ENCODE measurements around the gene FZD1.
"Not testable (repeated sequence)": the region's sequence is repeated elsewhere in the genome, so short reads cannot be mapped to it uniquely, and the experiment has no call there.

Gene FZD1

GRCh38 chr7:91302794-91303193 is 38.6 kb downstream of the FZD1 start:
- H3K4me1 ChIP-seq (ENCODE audit: insufficient read depth, low read length): no peaks in the 10 kb centered on the region
- H3K9me3 ChIP-seq (ENCODE audit: insufficient read depth, low read depth, low read length): no peaks in the 10 kb centered on the region
- 64% methylated on average over 2 of the region's 2 CpGs for WGBS
- H3K9ac ChIP-seq (ENCODE audit: low read depth, low read length): no peak overlapping the region
- no peak overlapping the region for H3K27ac ChIP-seq (ENCODE audit: low read depth, low read length)
- no peaks in the 10 kb centered on the region for H3K27me3 ChIP-seq (ENCODE audit: insufficient read depth, low read length)
- no peaks in the 10 kb centered on the region for H3K36me3 ChIP-seq (ENCODE audit: insufficient read depth, low read length)
- no peak overlapping the region for H3K4me3 ChIP-seq (ENCODE audit: low read length)

DNA sequence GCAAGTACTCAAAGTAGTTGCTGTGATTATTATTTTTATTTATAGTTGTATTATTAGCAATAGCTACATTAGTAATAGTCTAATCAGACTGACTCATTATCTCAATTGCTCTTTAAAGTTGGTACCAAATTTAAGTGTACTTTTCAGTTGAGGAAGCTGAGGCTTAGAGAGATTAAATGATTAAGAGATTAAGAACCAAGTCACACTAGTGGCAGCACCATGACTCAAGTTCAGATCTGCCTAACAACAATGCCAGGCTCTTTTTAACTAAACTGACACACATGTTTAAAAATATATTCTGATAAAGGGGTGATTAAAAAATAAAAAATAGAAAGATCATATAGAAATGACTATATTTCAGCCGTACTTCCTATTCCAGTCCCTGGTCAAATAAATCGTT is 42.0 kb downstream of the FZD1 start:
- Histone ChIP-seq H3K4me3 (ENCODE audit: low read length) (no peak overlapping the region), H3K27me3 (ENCODE audit: insufficient read depth, low read length) (no peaks in the 10 kb centered on the region), H3K36me3 (ENCODE audit: insufficient read depth, low read length) (no peaks in the 10 kb centered on the region), H3K4me1 (ENCODE audit: insufficient read depth, low read length) (no peaks in the 10 kb centered on the region), H3K27ac (ENCODE audit: low read depth, low read length) (no peak overlapping the region), H3K9me3 (ENCODE audit: insufficient read depth, low read depth, low read length) (no peaks in the 10 kb centered on the region), H3K9ac (ENCODE audit: low read depth, low read length) (no peak overlapping the region)
- WGBS: no CpG with 5 or more reads among the region's 2 CpGs

DNA sequence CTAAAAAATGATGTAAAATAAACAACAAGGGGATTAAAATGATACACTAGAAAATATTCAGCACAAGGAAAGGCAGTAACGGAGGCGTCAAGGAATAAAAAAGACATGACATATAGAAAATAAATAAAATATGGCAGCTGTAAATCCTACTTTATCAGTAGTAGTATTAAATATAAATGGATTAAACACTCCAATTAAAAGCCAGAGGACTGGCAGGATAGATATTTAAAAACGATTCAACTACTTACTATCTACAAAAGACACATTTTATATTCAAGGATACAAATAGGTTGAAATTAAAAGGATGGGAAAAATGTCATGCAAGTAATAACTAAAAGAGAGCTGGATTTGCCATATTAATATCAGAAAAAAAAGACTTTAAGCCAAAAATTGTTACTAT is 43.2 kb downstream of the FZD1 start:
- WGBS: no CpG with 5 or more reads among the region's 3 CpGs
- H3K27ac ChIP-seq (ENCODE audit: low read depth, low read length): no peak overlapping the region
- no peaks in the 10 kb centered on the region for H3K27me3 ChIP-seq (ENCODE audit: insufficient read depth, low read length)
- no peaks in the 10 kb centered on the region for H3K9me3 ChIP-seq (ENCODE audit: insufficient read depth, low read depth, low read length)
- no peaks in the 10 kb centered on the region for H3K4me1 ChIP-seq (ENCODE audit: insufficient read depth, low read length)
- no peaks in the 10 kb centered on the region for H3K36me3 ChIP-seq (ENCODE audit: insufficient read depth, low read length)
- no peak overlapping the region for H3K9ac ChIP-seq (ENCODE audit: low read depth, low read length)
- H3K4me3 ChIP-seq (ENCODE audit: low read length): no peak overlapping the region

DNA sequence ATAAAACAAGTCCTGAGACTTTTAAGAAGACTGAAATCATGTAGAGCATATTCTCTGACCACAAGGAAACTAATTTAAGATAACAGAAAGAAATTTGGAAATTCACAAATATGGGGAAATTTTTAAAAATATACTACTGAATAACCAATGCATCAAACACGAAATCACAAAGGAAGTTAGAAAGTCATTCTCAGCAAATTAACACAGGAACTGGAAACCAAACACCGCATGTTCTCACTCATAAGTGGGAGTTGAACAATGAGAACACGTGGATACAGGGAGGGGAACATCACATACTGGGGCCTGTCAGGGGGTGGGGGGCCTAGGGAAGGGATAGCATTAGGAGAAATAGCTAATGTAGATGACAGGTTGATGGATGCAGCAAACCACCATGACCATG is 44.0 kb downstream of the FZD1 start:
- not testable (repeated sequence) for H3K4me3 ChIP-seq (ENCODE audit: low read length); H3K27me3 ChIP-seq (ENCODE audit: insufficient read depth, low read length); H3K9ac ChIP-seq (ENCODE audit: low read depth, low read length); H3K4me1 ChIP-seq (ENCODE audit: insufficient read depth, low read length); H3K27ac ChIP-seq (ENCODE audit: low read depth, low read length); H3K9me3 ChIP-seq (ENCODE audit: insufficient read depth, low read depth, low read length); H3K36me3 ChIP-seq (ENCODE audit: insufficient read depth, low read length)
- WGBS: 85% methylated on average over 3 of the region's 3 CpGs

DNA sequence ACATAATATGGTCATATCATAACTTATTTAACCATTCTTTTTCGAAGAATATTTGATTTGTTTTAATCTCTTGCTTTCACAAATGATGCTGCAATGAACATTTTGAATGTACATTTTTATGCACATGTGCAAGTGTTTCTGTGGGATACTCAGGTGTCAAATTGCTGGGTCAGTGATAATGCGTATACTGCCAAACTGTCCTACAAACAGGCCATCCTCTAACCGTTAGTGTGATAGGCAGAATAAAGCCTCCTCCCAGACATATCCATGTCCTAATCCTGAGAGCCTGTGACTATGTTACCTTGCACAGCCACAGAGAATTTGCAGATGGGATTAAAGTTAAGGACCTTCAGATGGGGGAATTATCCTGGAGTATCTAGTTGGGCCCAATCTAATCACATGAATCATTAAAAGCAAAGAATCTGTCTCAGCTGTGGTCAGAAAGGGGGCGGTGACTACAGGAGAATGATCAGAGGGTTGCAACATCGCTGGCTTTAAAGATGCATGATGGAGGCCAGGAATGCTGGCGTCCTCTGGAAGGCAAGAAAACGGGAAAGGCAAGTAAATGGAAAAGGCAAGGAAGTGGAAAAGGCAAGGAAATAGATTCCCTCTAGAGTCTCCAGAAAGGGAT is 46.7 kb downstream of the FZD1 start:
- Histone ChIP-seq H3K4me3 (ENCODE audit: low read length) (no peak overlapping the region), H3K36me3 (ENCODE audit: insufficient read depth, low read length) (no peaks in the 10 kb centered on the region), H3K27ac (ENCODE audit: low read depth, low read length) (no peak overlapping the region), H3K4me1 (ENCODE audit: insufficient read depth, low read length) (no peaks in the 10 kb centered on the region), H3K9me3 (ENCODE audit: insufficient read depth, low read depth, low read length) (no peaks in the 10 kb centered on the region), H3K9ac (ENCODE audit: low read depth, low read length) (no peak overlapping the region), H3K27me3 (ENCODE audit: insufficient read depth, low read length) (no peaks in the 10 kb centered on the region)
- WGBS: 74% methylated on average over 6 of the region's 7 CpGs

DNA sequence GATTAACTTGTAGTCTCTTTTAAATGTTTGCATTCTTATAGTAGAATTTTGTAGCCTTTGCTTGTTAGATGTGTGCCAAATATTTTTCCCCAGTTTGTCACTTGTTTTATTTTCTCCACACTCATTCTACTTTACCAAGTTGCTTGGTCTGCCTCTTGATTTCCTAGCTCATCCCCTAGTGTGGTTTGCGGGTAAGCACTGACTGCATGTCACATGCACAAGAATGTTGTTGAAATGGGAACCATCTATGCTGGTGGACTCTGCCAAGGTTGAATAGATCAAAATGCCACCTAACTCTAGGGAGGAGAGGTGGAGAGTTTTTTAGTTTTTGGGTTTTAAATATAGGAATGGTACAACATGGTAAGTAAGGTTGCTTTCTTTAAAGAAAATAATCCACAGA is 47.6 kb downstream of the FZD1 start:
- Histone ChIP-seq H3K27me3 (ENCODE audit: insufficient read depth, low read length) (no peaks in the 10 kb centered on the region), H3K4me3 (ENCODE audit: low read length) (no peak overlapping the region), H3K9me3 (ENCODE audit: insufficient read depth, low read depth, low read length) (no peaks in the 10 kb centered on the region), H3K4me1 (ENCODE audit: insufficient read depth, low read length) (no peaks in the 10 kb centered on the region), H3K27ac (ENCODE audit: low read depth, low read length) (no peak overlapping the region), H3K36me3 (ENCODE audit: insufficient read depth, low read length) (no peaks in the 10 kb centered on the region), H3K9ac (ENCODE audit: low read depth, low read length) (no peak overlapping the region)
- 100% methylated on average over 1 of the region's 1 CpG for WGBS

GRCh38 chr7:91313113-91313512 is 48.9 kb downstream of the FZD1 start:
- Histone ChIP-seq H3K27ac (ENCODE audit: low read depth, low read length) (no peak overlapping the region), H3K4me3 (ENCODE audit: low read length) (no peak overlapping the region), H3K36me3 (ENCODE audit: insufficient read depth, low read length) (no peaks in the 10 kb centered on the region), H3K9ac (ENCODE audit: low read depth, low read length) (no peak overlapping the region), H3K27me3 (ENCODE audit: insufficient read depth, low read length) (no peaks in the 10 kb centered on the region), H3K4me1 (ENCODE audit: insufficient read depth, low read length) (no peaks in the 10 kb centered on the region), H3K9me3 (ENCODE audit: insufficient read depth, low read depth, low read length) (no peaks in the 10 kb centered on the region)
- 92% methylated on average over 5 of the region's 5 CpGs for WGBS

GRCh38 chr7:91314591-91315323 is 50.5 kb downstream of the FZD1 start:
- WGBS: 96% methylated on average over 3 of the region's 3 CpGs
- no peaks in the 10 kb centered on the region for H3K36me3 ChIP-seq (ENCODE audit: insufficient read depth, low read length)
- H3K9ac ChIP-seq (ENCODE audit: low read depth, low read length): no peak overlapping the region
- H3K4me3 ChIP-seq (ENCODE audit: low read length): no peak overlapping the region
- H3K9me3 ChIP-seq (ENCODE audit: insufficient read depth, low read depth, low read length): no peaks in the 10 kb centered on the region
- H3K27me3 ChIP-seq (ENCODE audit: insufficient read depth, low read length): no peaks in the 10 kb centered on the region
- H3K27ac ChIP-seq (ENCODE audit: low read depth, low read length): no peak overlapping the region
- H3K4me1 ChIP-seq (ENCODE audit: insufficient read depth, low read length): no peaks in the 10 kb centered on the region

DNA sequence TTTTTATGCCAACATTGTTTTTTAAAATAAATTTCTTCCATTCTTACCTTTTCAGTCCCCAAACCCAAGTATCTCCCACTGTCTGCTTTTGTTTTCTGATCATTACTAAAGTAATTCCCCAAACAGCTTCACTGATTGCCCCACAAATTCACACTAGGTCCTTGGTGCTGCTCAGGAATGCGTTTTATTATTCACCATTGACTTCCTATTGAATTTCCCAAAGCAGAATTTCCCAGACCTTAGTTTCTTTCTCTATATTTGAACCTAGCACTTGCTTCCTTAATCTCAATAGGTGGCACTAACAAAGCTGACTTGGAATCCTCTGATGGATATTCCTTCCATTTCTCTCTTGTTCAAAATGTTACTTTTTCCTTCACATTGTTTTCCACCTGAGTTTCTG is 52.2 kb downstream of the FZD1 start:
- Histone ChIP-seq H3K9me3 (ENCODE audit: insufficient read depth, low read depth, low read length) (no peaks in the 10 kb centered on the region), H3K36me3 (ENCODE audit: insufficient read depth, low read length) (no peaks in the 10 kb centered on the region), H3K4me1 (ENCODE audit: insufficient read depth, low read length) (no peaks in the 10 kb centered on the region), H3K27ac (ENCODE audit: low read depth, low read length) (no peak overlapping the region), H3K27me3 (ENCODE audit: insufficient read depth, low read length) (no peaks in the 10 kb centered on the region), H3K9ac (ENCODE audit: low read depth, low read length) (no peak overlapping the region), H3K4me3 (ENCODE audit: low read length) (no peak overlapping the region)
- 83% methylated on average over 1 of the region's 1 CpG for WGBS

GRCh38 chr7:91319351-91319750 is 55.1 kb downstream of the FZD1 start:
- Histone ChIP-seq H3K27me3 (ENCODE audit: insufficient read depth, low read length) (no peaks in the 10 kb centered on the region), H3K4me3 (ENCODE audit: low read length) (no peak overlapping the region)
- WGBS: 77% methylated on average over 4 of the region's 4 CpGs

GRCh38 chr7:91320366-91321078 is 56.3 kb downstream of the FZD1 start:
- Histone ChIP-seq H3K4me1 (ENCODE audit: insufficient read depth, low read length) (no peaks in the 10 kb centered on the region), H3K27ac (ENCODE audit: low read depth, low read length) (no peak overlapping the region), H3K36me3 (ENCODE audit: insufficient read depth, low read length) (no peaks in the 10 kb centered on the region), H3K27me3 (ENCODE audit: insufficient read depth, low read length) (no peaks in the 10 kb centered on the region), H3K9me3 (ENCODE audit: insufficient read depth, low read depth, low read length) (no peaks in the 10 kb centered on the region), H3K4me3 (ENCODE audit: low read length) (no peak overlapping the region), H3K9ac (ENCODE audit: low read depth, low read length) (no peak overlapping the region)
- 80% methylated on average over 4 of the region's 4 CpGs for WGBS

More at GRCh38 chr7:91319351-91319750, 55.1 kb downstream of the FZD1 start:
- Histone ChIP-seq H3K9me3 (ENCODE audit: insufficient read depth, low read depth, low read length) (no peaks in the 10 kb centered on the region), H3K4me1 (ENCODE audit: insufficient read depth, low read length) (no peaks in the 10 kb centered on the region), H3K36me3 (ENCODE audit: insufficient read depth, low read length) (no peaks in the 10 kb centered on the region), H3K9ac (ENCODE audit: low read depth, low read length) (no peak overlapping the region), H3K27ac (ENCODE audit: low read depth, low read length) (no peak overlapping the region)
